Panc1 (cell line): ENCODE data around the gene KCNJ9. TPM values are rescaled to one million over a fixed set of nuclear protein-coding genes. Genes with fewer than 3 reads are reported as not detected.

Experiments used
- ATAC-seq: fragments of 200-7000 bp; cut with Tn5 transposase; 2 replicates; pipeline ENCODE4 v1.9.1; 2020; ENCODE audit warnings: mild to moderate bottlenecking, moderate library complexity
- BruUV-seq: library from RNA; stranded (reverse); fragments of 400-500 nt; replicated peaks from 2 replicates; lab custom pipeline; 2021; lab: Mats Ljungman, UMichigan
- CTCF ChIA-PET: fragments of 300-600 bp; sonication (Branson Sonifier 250); formaldehyde crosslinking; loops from one replicate; lab custom pipeline; 2022; ENCODE audit warnings: antibody characterized with exemption; lab: Charles Lee
- POLR2A ChIA-PET: fragments of 300-600 bp; sonication (Branson Sonifier 250); formaldehyde crosslinking; loops from one replicate; lab custom pipeline; 2022; ENCODE audit warnings: antibody characterized with exemption; lab: Charles Lee
- DNase-seq: peaks from one replicate; pipeline ENCODE4 v3.0.0-alpha.2; 2010; ENCODE audit warnings: low read depth, low spot score
- H3K27ac ChIP-seq: 2 replicates; pipeline ENCODE4 v1.5.1; 2011; ENCODE audit warnings: mild to moderate bottlenecking, low read length, inconsistent platforms
- H3K27me3 ChIP-seq: fragments of 200-500 bp; sonication (Bioruptor generic); 2 replicates; pipeline ENCODE4 v1.6.0; 2014; ENCODE audit warnings: low read length, inconsistent platforms; ENCODE audit not compliant: control insufficient read depth, insufficient read depth
- H3K36me3 ChIP-seq: fragments of 200-500 bp; sonication (Bioruptor generic); 2 replicates; pipeline ENCODE4 v1.5.1; 2014; ENCODE audit warnings: inconsistent platforms, mild to moderate bottlenecking, low read length, moderate library complexity; ENCODE audit not compliant: control insufficient read depth, insufficient read depth
- H3K4me1 ChIP-seq: 2 replicates; pipeline ENCODE4 v1.5.1; 2011; ENCODE audit warnings: inconsistent platforms, mild to moderate bottlenecking, low read length, moderate library complexity; ENCODE audit not compliant: control insufficient read depth, insufficient read depth
- H3K4me3 ChIP-seq, 2 experiments: 2 replicates each; pipeline ENCODE4 v1.5.1; 2011 to 2012; ENCODE audit warnings: low read depth in 2 of 2, low read length in 2 of 2, mild to moderate bottlenecking in 2 of 2, inconsistent platforms in 1 of 2, moderate library complexity in 1 of 2
- H3K9me3 ChIP-seq: fragments of 200-500 bp; sonication (Bioruptor generic); 2 replicates; pipeline ENCODE4 v1.5.1; 2014; ENCODE audit warnings: low read depth, mild to moderate bottlenecking, inconsistent platforms, low read length, moderate library complexity; ENCODE audit not compliant: control insufficient read depth, insufficient read depth
- CTCF ChIP-seq: fragments of 450-650 bp; IDR thresholded peaks from 2 replicates; pipeline ENCODE4 v1.5.1; 2017; ENCODE audit warnings: mild to moderate bottlenecking
- POLR2AphosphoS5 ChIP-seq: IDR thresholded peaks from 2 replicates; pipeline ENCODE4 v1.6.1; 2012; ENCODE audit warnings: mild to moderate bottlenecking, low read depth, low read length, moderate library complexity
- REST ChIP-seq, 2 experiments: IDR thresholded peaks; 2 replicates each; pipeline ENCODE4 v1.6.1; 2011 to 2012; ENCODE audit warnings: low read depth in 2 of 2, control low read depth in 1 of 2, low read length in 1 of 2, mild to moderate bottlenecking in 1 of 2, moderate library complexity in 1 of 2; ENCODE audit not compliant: insufficient read depth in 1 of 2
- SIN3A ChIP-seq: IDR thresholded peaks from 2 replicates; pipeline ENCODE4 v1.6.1; 2012; ENCODE audit warnings: low read depth, mild to moderate bottlenecking, low read length, moderate library complexity, borderline replicate concordance; ENCODE audit not compliant: insufficient read depth
- TCF7L2 ChIP-seq: IDR thresholded peaks from 2 replicates; pipeline ENCODE4 v1.6.1; 2011; ENCODE audit warnings: mild to moderate bottlenecking, low read depth, low read length, inconsistent platforms
- in situ Hi-C: cut with HindIII; loops from 2 replicates; pipeline ENCODE4 v1.10.0; 2016; ENCODE audit warnings: low sequenced_read_pairs, low pct_unique_long_range_greater_than_20kb
- intact Hi-C: fragments of 100-400 bp; cut with micrococcal nuclease; formaldehyde crosslinking; loops from one replicate; pipeline ENCODE4 v1.10.0; 2022; ENCODE audit not compliant: unreplicated experiment
- total RNA-seq: library from RNA; stranded (reverse); gene quantifications from one replicate; pipeline ENCODE4 v1.2.1, GENCODE V29; 2021; ENCODE audit not compliant: unreplicated experiment

KCNJ9 gene
- total RNA-seq, 1 experiment from 2014 or later, result not detected

GRCh38 chr1:160099716-160100375 lies 18.5 kb downstream of the KCNJ9 start:
- H3K27ac ChIP-seq, result peak overlapping the region; percentile 77
- no TSS peak for BruUV-seq
- H3K4me3 ChIP-seq, result no peak overlapping the region
- ChIA-PET CTCF (interaction anchor here (1.4 to 2.4 kb wide), 2 partner anchors 71 to 120 kb away, joined by 5 to 15 read pairs; no protein-coding TSS in a partner anchor), POLR2A (no interaction called here)
- H3K27me3 ChIP-seq, result no peaks in the 10 kb centered on the region
- TF ChIP-seq POLR2AphosphoS5 (no peak), CTCF (no peak), SIN3A (no peak), REST (IDR thresholded peaks at IDR 0.05; ENCODE audit: insufficient read depth in 1 of 2, low read depth in 2 of 2, low read length in 1 of 2) (no peak), TCF7L2 (no peak)
- ATAC-seq (no peak), DNase-seq (no peak)
- no peaks in the 10 kb centered on the region; the same call in 1 of the 2 replicates for H3K36me3 ChIP-seq
- intact Hi-C loops (loop anchor here (2.0 to 10.0 kb wide), 3 partner anchors 95 to 277 kb away; partner anchors contain the start of gene CASQ1), in situ Hi-C loops (no loop called here)
- H3K4me1 ChIP-seq, result peaks cover 3% of the 10 kb centered on the region; the same call in 1 of the 2 replicates
- no peaks in the 10 kb centered on the region for H3K9me3 ChIP-seq

GRCh38 chr1:160101037-160101716 lies 19.8 kb downstream of the KCNJ9 start:
- Histone ChIP-seq H3K9me3 (no peaks in the 10 kb centered on the region), H3K4me1 (peaks cover 3% of the 10 kb centered on the region; the same call in 1 of the 2 replicates), H3K36me3 (no peaks in the 10 kb centered on the region; the same call in 1 of the 2 replicates), H3K4me3 (0 out of 4 replicates have a peak overlapping the region, but pooled peaks of 1 of the 2 experiments have one; percentile 10), H3K27me3 (no peaks in the 10 kb centered on the region), H3K27ac (peak overlapping the region; percentile 35; the same call in 1 of the 2 replicates)
- TF ChIP-seq REST (IDR thresholded peaks at IDR 0.05; ENCODE audit: insufficient read depth in 1 of 2, low read depth in 2 of 2, low read length in 1 of 2), result no peak
- no peak for TF ChIP-seq SIN3A
- TF ChIP-seq CTCF, result peak; percentile 95
- no peak for TF ChIP-seq POLR2AphosphoS5
- in situ Hi-C loops, result no loop called here
- BruUV-seq, result no TSS peak
- ATAC-seq (peak; percentile 71), DNase-seq (no peak)
- POLR2A ChIA-PET, result no interaction called here
- intact Hi-C loops, result loop anchor here (1.0 to 10.0 kb wide), 4 partner anchors 94 to 276 kb away; partner anchors contain the start of gene CASQ1
- CTCF ChIA-PET, result interaction anchor here (0.6 to 2.4 kb wide), 9 partner anchors 70 to 191 kb away, joined by 3 to 18 read pairs (median 5); partner anchors contain the start of gene CASQ1
